ENCODE results near the gene DPM3. TPM values are rescaled to one million over a fixed set of nuclear protein-coding genes. Genes with fewer than 3 reads are reported as not detected.

The DPM3 gene
- total and polyA plus RNA-seq, 2 of the 13 experiments (the other 11 are each of a cell fraction or from before 2014, with no cell fraction given), result 23.2 to 53.4 TPM

GRCh38 chr1:155092641-155093040 lies 47.7 kb downstream of the DPM3 start:
- Histone ChIP-seq H3K27ac (ENCODE audit: extremely low read length, insufficient read depth, low read length) (no peak overlapping the region), H3K27me3 (ENCODE audit: control insufficient read depth in 1 of 2, insufficient read depth in 2 of 2, low read length in 2 of 2) (peaks cover 0 to 2% of the 10 kb centered on the region in 2 experiments; a peak in 1 of 5 replicates), H3K36me3 (replicated peaks in 1 of 2; ENCODE audit: control insufficient read depth in 1 of 2, insufficient read depth in 2 of 2, low read length in 2 of 2) (no peaks in the 10 kb centered on the region), H2AFZ (ENCODE audit: low read length) (no peak overlapping the region), H3K4me2 (ENCODE audit: low read depth, low read length) (peak overlapping the region; percentile 19; the same call in 1 of the 2 replicates), H3K9me3 (ENCODE audit: low read length) (no peaks in the 10 kb centered on the region), H4K20me1 (ENCODE audit: insufficient read depth, low read length) (no peaks in the 10 kb centered on the region), H3K4me3 (replicated peaks in 1 of 3; ENCODE audit: insufficient read depth in 1 of 3, low read depth in 2 of 3, low read length in 3 of 3) (no peak overlapping the region), H3K9ac (ENCODE audit: insufficient read depth, low read depth, low read length) (no peak overlapping the region), H3K4me1 (ENCODE audit: insufficient read depth, low read length) (peaks cover 67% of the 10 kb centered on the region), H3K79me2 (ENCODE audit: insufficient read depth, low read length) (no peaks in the 10 kb centered on the region)
- ATAC-seq (no peak), DNase-seq (ENCODE audit: low spot score) (no peak), FAIRE-seq (no peak)
- no TSS peak for BruUV-seq (replicated peaks)
- CTCF ChIA-PET (ENCODE audit: low intra/inter-chr PET ratio, low total read pairs), result interaction anchor here (4.7 to 6.6 kb wide), 2 partner anchors 42 to 75 kb away, joined by 18 to 165 read pairs; partner anchors contain the start of gene SLC50A1
- in situ Hi-C loops (cut with HindIII; ENCODE audit: extremely low pct_ligation_motif_present, low pct_unique_long_range_greater_than_20kb) (loop anchor here (5.0 kb wide), 2 partner anchors 35 to 75 kb away; partner anchors contain the start of gene EFNA1), intact Hi-C loops (cut with micrococcal nuclease; ENCODE audit: unreplicated experiment) (loop anchor here (5.0 kb wide), 1 partner anchor 35 kb away; the partner anchor contains the start of gene EFNA1)
- POLR2A ChIA-PET, result interaction anchor here (1.8 to 2.1 kb wide), 2 partner anchors 33 to 80 kb away, joined by 19 to 75 read pairs; partner anchors contain the start of genes EFNA1 and KRTCAP2
- WGBS (ENCODE audit: low lambda C conversion rate), result 90% methylated on average over 12 of the region's 12 CpGs
- TF ChIP-seq STAG1 (CRISPR knock-in tag; IDR thresholded peaks at IDR 0.05) (no peak), CBX1 (IDR thresholded peaks at IDR 0.05; ENCODE audit: low read depth) (no peak), SP4 (CRISPR knock-in tag; IDR thresholded peaks at IDR 0.05) (no peak), SPEN (CRISPR knock-in tag; IDR thresholded peaks at IDR 0.05; ENCODE audit: low read depth) (no peak), CBX5 (CRISPR knock-in tag; IDR thresholded peaks at IDR 0.05; ENCODE audit: borderline replicate concordance) (no peak), MBNL3 (CRISPR knock-in tag; conservative IDR thresholded peaks at IDR 0.05) (no peak)

- POLR2A ChIA-PET, result interaction anchor here (0.9 to 2.2 kb wide), 11 partner anchors 8 to 81 kb away, joined by 3 to 75 read pairs (median 8); partner anchors contain the start of genes ADAM15, EFNA1, KRTCAP2 and SLC50A1
- no TSS peak for BruUV-seq (replicated peaks)
- CTCF ChIA-PET (ENCODE audit: low intra/inter-chr PET ratio, low total read pairs), result interaction anchor here (4.7 to 6.6 kb wide), 2 partner anchors 43 to 75 kb away, joined by 18 to 165 read pairs; partner anchors contain the start of gene SLC50A1
- TF ChIP-seq PCBP1 (IDR thresholded peaks at IDR 0.05; ENCODE audit: borderline replicate concordance, low read depth, low read length), result 0 out of 2 replicates have a peak, but pooled peaks have one; percentile 4
- TF ChIP-seq ZNF407 (CRISPR knock-in tag; IDR thresholded peaks at IDR 0.05; ENCODE audit: not compliant biosample characterization), result no peak
- intact Hi-C loops (cut with micrococcal nuclease; ENCODE audit: unreplicated experiment) (loop anchor here (5.0 kb wide), 1 partner anchor 35 kb away; the partner anchor contains the start of gene EFNA1), in situ Hi-C loops (cut with HindIII; ENCODE audit: extremely low pct_ligation_motif_present, low pct_unique_long_range_greater_than_20kb) (loop anchor here (5.0 kb wide), 2 partner anchors 35 to 75 kb away; partner anchors contain the start of gene EFNA1)
- 92% methylated on average over 4 of the region's 6 CpGs for WGBS (ENCODE audit: low lambda C conversion rate)
- no peaks in the 10 kb centered on the region for H3K9me3 ChIP-seq (ENCODE audit: low read length)
- ATAC-seq, result no peak
- peak overlapping the region; percentile 19; the same call in 1 of the 2 replicates for H3K4me2 ChIP-seq (ENCODE audit: low read depth, low read length)
- H3K9ac ChIP-seq (ENCODE audit: insufficient read depth, low read depth, low read length), result no peak overlapping the region
- no peaks in the 10 kb centered on the region for H3K79me2 ChIP-seq (ENCODE audit: insufficient read depth, low read length)
- no peak for FAIRE-seq
- no peaks in the 10 kb centered on the region for H4K20me1 ChIP-seq (ENCODE audit: insufficient read depth, low read length)
- no peaks in the 10 kb centered on the region for H3K36me3 ChIP-seq (replicated peaks in 1 of 2; ENCODE audit: control insufficient read depth in 1 of 2, insufficient read depth in 2 of 2, low read length in 2 of 2)
- peaks cover 72% of the 10 kb centered on the region for H3K4me1 ChIP-seq (ENCODE audit: insufficient read depth, low read length)
- DNase-seq (ENCODE audit: low spot score), result no peak
- no peak overlapping the region for H3K27ac ChIP-seq (ENCODE audit: extremely low read length, insufficient read depth, low read length)
- H2AFZ ChIP-seq (ENCODE audit: low read length), result no peak overlapping the region
- peak overlapping the region in 1 of 3 experiments; percentile 54; a peak in 1 of 6 replicates for H3K4me3 ChIP-seq (replicated peaks in 1 of 3; ENCODE audit: insufficient read depth in 1 of 3, low read depth in 2 of 3, low read length in 3 of 3)
- peaks cover 0 to 2% of the 10 kb centered on the region in 2 experiments; a peak in 1 of 5 replicates for H3K27me3 ChIP-seq (ENCODE audit: control insufficient read depth in 1 of 2, insufficient read depth in 2 of 2, low read length in 2 of 2)
These were observed 48.2 kb downstream of the DPM3 start for GRCh38 chr1:155092131-155092530.
